Left colon (tissue), 2 donors: ENCODE results near the gene THOC1. TPM values are rescaled to one million over a fixed set of nuclear protein-coding genes. Genes with fewer than 3 reads are reported as not detected.
A peak's percentile ranks its signal among the peaks of the same experiment; 100 is the strongest.

Experiments
- ATAC-seq: fragments of 200-7000 bp; cut with Tn5 transposase; one replicate; pipeline ENCODE4 v1.9.1; 2020; ENCODE audit warnings: mild to moderate bottlenecking, moderate library complexity
- DNase-seq, 2 donors: peaks; one replicate each; pipeline ENCODE4 v3.0.0-alpha.2; 2020
- intact Hi-C, 2 donors: fragments of 100-400 bp; cut with DNase I in 1 of 2; cut with micrococcal nuclease in 1 of 2; formaldehyde crosslinking; loops; one replicate each; pipeline versions ENCODE4 v1.11.2 to v1.14.0; 2022; cut with DNase I, micrococcal nuclease
- total RNA-seq, 2 donors: library from RNA; stranded (reverse); fragmentation: NEBNext Ultra II Directional; extraction: Animal tissue kit (Norgen Biotek cat#: 25700); gene quantifications; one replicate each; pipeline ENCODE4 v1.2.1, GENCODE V29; 2021
- donor health status: DM: no; HTN: no; CAD: no.
- donor health status: DM: yes; HTN: yes; CAD: no.

THOC1 gene
- total RNA-seq, 2 donors from 2014 or later = 18.6 to 22.9 TPM

GRCh38 chr18:286515-287310 is 18.9 kb upstream of the THOC1 start:
- DNase-seq (no peak), ATAC-seq (no peak)
- intact Hi-C loops = no loop called here

- ATAC-seq = no peak
- intact Hi-C loops = no loop called here
Measured at GRCh38 chr18:285817-286216, 18.0 kb upstream of the THOC1 start.

GRCh38 chr18:275486-275885 is 7.6 kb upstream of the THOC1 start:
- DNase-seq = no peak
- ATAC-seq = no peak
- intact Hi-C loops = no loop called here

More at GRCh38 chr18:285817-286216, 18.0 kb upstream of the THOC1 start:
- DNase-seq = no peak

GRCh38 chr18:274313-274712 is 6.5 kb upstream of the THOC1 start:
- ATAC-seq (no peak), DNase-seq (no peak)
- intact Hi-C loops = no loop called here

- DNase-seq (no peak), ATAC-seq (no peak)
- intact Hi-C loops = no loop called here
Measured at GRCh38 chr18:273525-273924, 5.7 kb upstream of the THOC1 start.

GRCh38 chr18:272650-273049 is 4.8 kb upstream of the THOC1 start:
- intact Hi-C loops = no loop called here
- ATAC-seq = no peak

GRCh38 chr18:269480-270095 is 1.7 kb upstream of the THOC1 start:
- ATAC-seq (no peak), DNase-seq (no peak)
- intact Hi-C loops = no loop called here

More at GRCh38 chr18:272650-273049, 4.8 kb upstream of the THOC1 start:
- no peak for DNase-seq

GRCh38 chr18:267380-267687 is 513 bp downstream of the THOC1 start:
- intact Hi-C loops = no loop called here
- no peak for DNase-seq
- ATAC-seq = peak; percentile 41

- ATAC-seq = no peak
- intact Hi-C loops = no loop called here
- no peak for DNase-seq
Measured at GRCh38 chr18:261398-262073, 6.3 kb downstream of the THOC1 start.

- ATAC-seq (no peak), DNase-seq (no peak)
- intact Hi-C loops = no loop called here
Measured at GRCh38 chr18:260547-260946, 7.3 kb downstream of the THOC1 start.

- ATAC-seq (no peak), DNase-seq (no peak)
- intact Hi-C loops = no loop called here
Measured at GRCh38 chr18:255171-255570, 12.7 kb downstream of the THOC1 start.

GRCh38 chr18:253121-253520 is 14.7 kb downstream of the THOC1 start:
- intact Hi-C loops = no loop called here
- DNase-seq (no peak), ATAC-seq (no peak)

GRCh38 chr18:251572-251971 is 16.3 kb downstream of the THOC1 start:
- DNase-seq = no peak
- ATAC-seq = no peak
- intact Hi-C loops = no loop called here

- ATAC-seq (no peak), DNase-seq (no peak)
- intact Hi-C loops = no loop called here
Measured at GRCh38 chr18:250685-251084, 17.2 kb downstream of the THOC1 start.

GRCh38 chr18:248053-248452 is 19.8 kb downstream of the THOC1 start:
- no peak for DNase-seq
- intact Hi-C loops = no loop called here

GRCh38 chr18:245282-245847 is 22.5 kb downstream of the THOC1 start:
- ATAC-seq = no peak
- DNase-seq = no peak
- intact Hi-C loops = no loop called here

More at GRCh38 chr18:248053-248452, 19.8 kb downstream of the THOC1 start:
- no peak for ATAC-seq

GRCh38 chr18:240175-240574 is 27.7 kb downstream of the THOC1 start:
- ATAC-seq (no peak), DNase-seq (no peak)
- intact Hi-C loops = no loop called here

GRCh38 chr18:231563-231962 is 36.3 kb downstream of the THOC1 start:
- intact Hi-C loops = no loop called here
- no peak for DNase-seq
- peak; percentile 77 for ATAC-seq

- intact Hi-C loops = no loop called here
- no peak for DNase-seq
- no peak for ATAC-seq
Measured at GRCh38 chr18:228586-228985, 39.3 kb downstream of the THOC1 start.

GRCh38 chr18:227902-228301 is 39.9 kb downstream of the THOC1 start:
- no peak for ATAC-seq
- DNase-seq = no peak
- intact Hi-C loops = no loop called here
